K562 (cell line): Measurements from ENCODE around the gene ZNF616. TPM values are rescaled to one million over a fixed set of nuclear protein-coding genes. Genes with fewer than 3 reads are reported as not detected.
A peak's percentile ranks its signal among the peaks of the same experiment; 100 is the strongest.

Experiments used
- ATAC-seq: fragments of 200-7000 bp; cut with Tn5 transposase; 3 replicates; pipeline ENCODE4 v1.9.1; 2020; ENCODE audit warnings: moderate library complexity
- BruUV-seq: library from RNA; stranded (reverse); fragments of 400-500 nt; replicated peaks from 2 replicates; lab custom pipeline; 2021; lab: Mats Ljungman, UMichigan
- CTCF ChIA-PET: fragments of 300-600 bp; formaldehyde crosslinking; extraction: SDS; loops from one replicate; lab custom pipeline; 2021; ENCODE audit warnings: low intra/inter-chr PET ratio; lab: Yijun Ruan, JAX
- POLR2A ChIA-PET: fragments of 300-600, 350-650 bp; sonication (Branson Sonifier 250); formaldehyde crosslinking; extraction: SDS; loops from one replicate; lab custom pipeline; 2021; ENCODE audit warnings: antibody characterized with exemption, inconsistent platforms; lab: Yijun Ruan, JAX
- DNase-seq, 4 experiments: peaks; one replicate each; pipeline versions ENCODE4 v3.0.0 to v3.0.0-alpha.2; 2011 to 2018; ENCODE audit warnings: low spot score in 3 of 4, mixed read lengths in 3 of 4; ENCODE audit errors: extremely low read depth in 1 of 4
- FAIRE-seq: peaks from 2 replicates; lab custom pipeline; 2011; peaks lifted over from hg19 to GRCh38; lab: Jason Lieb, UNC
- H2AFZ ChIP-seq: 2 replicates; pipeline ENCODE4 v1.6.0; 2011; ENCODE audit warnings: low read depth, low read length, control low read depth, inconsistent platforms
- H3K27ac ChIP-seq: fragments of 200-600 bp; 3 replicates; pipeline ENCODE4 v1.8.0; 2011; ENCODE audit warnings: low read depth, mild to moderate bottlenecking, control low read depth, inconsistent platforms, low read length, moderate library complexity, mixed read lengths; ENCODE audit errors: extremely low read depth
- H3K27me3 ChIP-seq, 2 experiments: fragments of 300-600 bp in 1 of 2; 2 replicates in 1 of 2; 3 replicates in 1 of 2; pipeline versions ENCODE4 v1.6.0 to v1.8.0; 2011; ENCODE audit warnings: inconsistent platforms in 2 of 2, low read length in 2 of 2, mild to moderate bottlenecking in 1 of 2, mixed read lengths in 1 of 2, moderate library complexity in 1 of 2; ENCODE audit not compliant: control insufficient read depth in 2 of 2, insufficient read depth in 2 of 2
- H3K36me3 ChIP-seq: fragments of 300-600 bp; 3 replicates; pipeline ENCODE4 v1.8.0; 2011; ENCODE audit warnings: mild to moderate bottlenecking, low read length, inconsistent platforms; ENCODE audit not compliant: control insufficient read depth, insufficient read depth
- H3K4me1 ChIP-seq, 2 experiments: fragments of 200-600 bp in 1 of 2; replicated peaks in 1 of 2; 2 replicates in 1 of 2; 3 replicates in 1 of 2; pipeline versions ENCODE4 v1.5.1 to v1.8.0; 2011; ENCODE audit warnings: inconsistent platforms in 2 of 2, low read length in 2 of 2, mild to moderate bottlenecking in 1 of 2, mixed read lengths in 1 of 2, moderate library complexity in 1 of 2; ENCODE audit not compliant: control insufficient read depth in 2 of 2, insufficient read depth in 2 of 2
- H3K4me2 ChIP-seq: 2 replicates; pipeline ENCODE4 v1.6.1; 2011; ENCODE audit warnings: low read length, control low read depth, inconsistent platforms, mixed read lengths; ENCODE audit not compliant: insufficient read depth
- H3K4me3 ChIP-seq: fragments of 200-600 bp; sonication (generic), shearing (Covaris generic); 2 replicates; pipeline ENCODE4 v1.5.1; 2016; ENCODE audit warnings: control low read depth, inconsistent platforms
- H3K79me2 ChIP-seq: fragments of 200-600 bp; 3 replicates; pipeline ENCODE4 v1.8.0; 2011; ENCODE audit warnings: low read length, inconsistent platforms; ENCODE audit not compliant: control insufficient read depth, insufficient read depth
- H3K9ac ChIP-seq, 2 experiments: 2 replicates each; pipeline versions ENCODE4 v1.6.0 to v1.6.1; 2011; ENCODE audit warnings: low read depth in 2 of 2, low read length in 2 of 2, control low read depth in 1 of 2, inconsistent platforms in 1 of 2, mild to moderate bottlenecking in 1 of 2, mixed read lengths in 1 of 2; ENCODE audit not compliant: insufficient read depth in 1 of 2
- H3K9me1 ChIP-seq: one replicate; pipeline ENCODE4 v1.6.0; 2011; ENCODE audit warnings: inconsistent platforms, mild to moderate bottlenecking, low read length, moderate library complexity; ENCODE audit not compliant: control insufficient read depth, insufficient read depth
- H3K9me3 ChIP-seq: replicated peaks from 2 replicates; pipeline ENCODE4 v1.5.1; 2011; ENCODE audit warnings: low read depth, low read length, inconsistent platforms; ENCODE audit not compliant: control insufficient read depth, insufficient read depth
- H4K20me1 ChIP-seq: replicated peaks from 2 replicates; pipeline ENCODE4 v1.6.1; 2011; ENCODE audit warnings: low read length, inconsistent platforms, mixed read lengths; ENCODE audit not compliant: control insufficient read depth, insufficient read depth
- BRD9 ChIP-seq: fragments of 450-650 bp; IDR thresholded peaks from 2 replicates; pipeline ENCODE4 v1.6.1; 2018; ENCODE audit warnings: low read depth; ENCODE audit not compliant: partially characterized antibody
- C11orf30 ChIP-seq: fragments of 450-650 bp; IDR thresholded peaks from 2 replicates; pipeline ENCODE4 v1.6.1; 2016; ENCODE audit warnings: low read depth, mild to moderate bottlenecking
- IFI16 ChIP-seq: fragments of 250-450 bp; sonication (Bioruptor Pico); IDR thresholded peaks from 2 replicates; pipeline ENCODE4 v2.1.2; 2022; ENCODE audit warnings: mild to moderate bottlenecking, inconsistent platforms
- MAFG ChIP-seq: fragments of 450-650 bp; conservative IDR thresholded peaks from 2 replicates; pipeline ENCODE4 v1.6.1; 2016; ENCODE audit warnings: missing genetic modification characterization, missing compliant biosample characterization
- MLX ChIP-seq, 2 experiments: fragments of 450-650 bp in 1 of 2; sonication (generic) in 1 of 2; formaldehyde crosslinking; conservative IDR thresholded peaks; 2 replicates each; pipeline versions ENCODE4 v1.4.0 to v1.8.1; 2020 to 2022; ENCODE audit warnings: mild to moderate bottlenecking in 1 of 2, missing genetic modification reagents in 1 of 2
- RFX1 ChIP-seq: fragments of 450-650 bp; IDR thresholded peaks from 2 replicates; pipeline ENCODE4 v1.6.1; 2016; ENCODE audit warnings: mild to moderate bottlenecking, moderate library complexity
- RUNX1 ChIP-seq: sonication (generic); IDR thresholded peaks from 2 replicates; pipeline ENCODE4 v1.6.1; 2016; ENCODE audit warnings: antibody characterized with exemption, low read depth
- SRSF7 ChIP-seq: fragments of 200-400 bp; formaldehyde crosslinking; optimal IDR thresholded peaks from 2 replicates; pipeline ENCODE3; 2017; ENCODE audit warnings: mild to moderate bottlenecking, low read depth, low read length
- U2AF1 ChIP-seq: fragments of 200-400 bp; formaldehyde crosslinking; optimal IDR thresholded peaks from 2 replicates; pipeline ENCODE3; 2017; ENCODE audit warnings: mild to moderate bottlenecking, low read depth, low read length, moderate library complexity
- ZC3H8 ChIP-seq: fragments of 450-650 bp; IDR thresholded peaks from 2 replicates; pipeline ENCODE4 v1.6.1; 2017
- ZKSCAN3 ChIP-seq: fragments of 250-450 bp; sonication (Bioruptor Pico); IDR thresholded peaks from 2 replicates; pipeline ENCODE4 v1.4.0; 2020
- ZNF311 ChIP-seq: fragments of 250-450 bp; sonication (Bioruptor Pico); IDR thresholded peaks from 2 replicates; pipeline ENCODE4 v1.4.0; 2020; ENCODE audit warnings: mild to moderate bottlenecking, moderate library complexity
- ZNF316 ChIP-seq: fragments of 450-650 bp; IDR thresholded peaks from 2 replicates; pipeline ENCODE4 v1.6.1; 2016
- ZNF57 ChIP-seq: fragments of 450-650 bp; formaldehyde crosslinking; IDR thresholded peaks from 2 replicates; pipeline ENCODE4 v1.4.0; 2020; ENCODE audit warnings: mild to moderate bottlenecking, moderate library complexity
- ZNF592 ChIP-seq: fragments of 450-650 bp; IDR thresholded peaks from 2 replicates; pipeline ENCODE4 v1.6.1; 2017; ENCODE audit warnings: antibody characterized with exemption, mild to moderate bottlenecking
- WGBS: fragments of 100-300 bp; shearing (Covaris generic); methylation state at CpG from one replicate; pipeline ENCODE4 v1.1.6; 2016; ENCODE audit warnings: low coverage, mixed read lengths; ENCODE audit not compliant: insufficient coverage; ENCODE audit errors: missing lambda C conversion rate; 5-methylcytosine and 5-hydroxymethylcytosine counted together
- in situ Hi-C: fragments of 300-500 bp; cut with MboI; formaldehyde crosslinking; loops from 4 replicates; pipeline ENCODE4 v1.15.0; 2018; ENCODE audit warnings: inconsistent platforms, mixed read lengths
- intact Hi-C: fragments of 100-400 bp; cut with micrococcal nuclease; formaldehyde crosslinking; loops from 2 replicates; pipeline ENCODE4 v1.14.2; 2022
- polyA plus RNA-seq, 8 experiments: library from polyadenylated mRNA; depleted of rRNA in 4 of 8; stranded (reverse) in 5 of 8; unstranded in 3 of 8; fragments of >200 nt; fragmentation: Nextera tagmentation in 2 of 8; fragmentation: Illumina TruSeq in 1 of 8; extraction: Ambion mirVana in 2 of 8; extraction: Trizol in 1 of 8; gene quantifications; 2 replicates each; pipeline versions ENCODE4 v1.2.1 to v1.2.3, GENCODE V29; 2011 to 2014; ENCODE audit warnings: inconsistent platforms in 1 of 8, missing spikeins in 1 of 8
- total RNA-seq, 7 experiments: library from RNA; depleted of rRNA in 6 of 7; stranded (reverse); fragments of >200 nt in 6 of 7; fragmentation: Illumina TruSeq in 2 of 7; extraction: Trizol in 2 of 7; gene quantifications; 2 replicates each; pipeline versions ENCODE4 v1.2.1 to v1.2.3, GENCODE V29; 2011 to 2021; ENCODE audit warnings: low replicate concordance in 1 of 7

ZNF616 gene
- total and polyA plus RNA-seq, 9 of the 15 experiments (the other 6 are each of a cell fraction or from before 2014, with no cell fraction given): 3.4 to 13.0 (median 6.7) TPM

GRCh38 chr19:52070496-52070895 is 69.2 kb downstream of the ZNF616 start:
- ATAC-seq (no peak), DNase-seq (no peak), FAIRE-seq (no peak)
- 85% methylated on average over 5 of the region's 5 CpGs for WGBS
- H3K4me1 ChIP-seq: no peaks in the 10 kb centered on the region
- no peaks in the 10 kb centered on the region for H3K27me3 ChIP-seq
- H4K20me1 ChIP-seq: no peaks in the 10 kb centered on the region
- intact Hi-C loops: no loop called here
- no peak overlapping the region for H3K4me2 ChIP-seq
- in situ Hi-C loops: no loop called here
- H2AFZ ChIP-seq: no peak overlapping the region
- POLR2A ChIA-PET: no interaction called here
- H3K36me3 ChIP-seq: peaks cover 47% of the 10 kb centered on the region
- H3K79me2 ChIP-seq: no peaks in the 10 kb centered on the region
- H3K9me3 ChIP-seq: peaks cover 37% of the 10 kb centered on the region
- no peaks in the 10 kb centered on the region for H3K9me1 ChIP-seq
- CTCF ChIA-PET: no interaction called here
- TF ChIP-seq ZKSCAN3 (CRISPR knock-in tag): no peak
- TF ChIP-seq RUNX1: no peak
- no peak for TF ChIP-seq BRD9
- TF ChIP-seq ZNF311 (CRISPR knock-in tag): no peak
- H3K9ac ChIP-seq: no peak overlapping the region
- no TSS peak for BruUV-seq
- no peak overlapping the region for H3K4me3 ChIP-seq
- H3K27ac ChIP-seq: no peak overlapping the region

GRCh38 chr19:52069653-52070052 is 70.1 kb downstream of the ZNF616 start:
- H3K9ac ChIP-seq: no peak overlapping the region
- no peak overlapping the region for H3K4me3 ChIP-seq
- no peak for ATAC-seq
- in situ Hi-C loops (no loop called here), intact Hi-C loops (no loop called here)
- peaks cover 45% of the 10 kb centered on the region for H3K36me3 ChIP-seq
- ChIA-PET CTCF (no interaction called here), POLR2A (no interaction called here)
- WGBS: 9% methylated on average over 2 of the region's 2 CpGs
- peaks cover 45% of the 10 kb centered on the region for H3K9me3 ChIP-seq
- no peaks in the 10 kb centered on the region for H3K9me1 ChIP-seq
- H3K79me2 ChIP-seq: no peaks in the 10 kb centered on the region
- H3K27me3 ChIP-seq: no peaks in the 10 kb centered on the region
- H3K4me1 ChIP-seq: no peaks in the 10 kb centered on the region
- FAIRE-seq: no peak
- no peaks in the 10 kb centered on the region for H4K20me1 ChIP-seq
- BruUV-seq: no TSS peak
- no peak overlapping the region for H3K27ac ChIP-seq
- H2AFZ ChIP-seq: no peak overlapping the region
- DNase-seq: no peak
- H3K4me2 ChIP-seq: no peak overlapping the region
- TF ChIP-seq ZC3H8 (no peak), SRSF7 (no peak), MLX (CRISPR knock-in tag; conservative IDR thresholded peaks at IDR 0.05) (no peak), MAFG (tag) (peak; percentile 25; the same call in 1 of the 2 replicates), U2AF1 (no peak), IFI16 (CRISPR knock-in tag) (no peak), ZNF592 (no peak), ZNF316 (peak; percentile 54), C11orf30 (peak; percentile 41; the same call in 1 of the 2 replicates), ZNF57 (no peak), RFX1 (no peak)
